K562 (cell line): ENCODE results near the gene ACADSB. TPM values are rescaled to one million over a fixed set of nuclear protein-coding genes. Genes with fewer than 3 reads are reported as not detected.

Experiments
- ATF2 ChIP-seq: sonication (generic); formaldehyde crosslinking; IDR thresholded peaks from 2 replicates; pipeline ENCODE4 v1.8.1; 2022; ENCODE audit warnings: missing genetic modification reagents
- CEBPG ChIP-seq, 3 experiments: fragments of 200-800 bp in 1 of 3; sonication (Bioruptor generic) in 1 of 3; sonication (generic) in 1 of 3; formaldehyde crosslinking in 1 of 3; IDR thresholded peaks in 2 of 3; conservative IDR thresholded peaks in 1 of 3; 2 replicates each; pipeline versions ENCODE4 v1.6.1 to v1.8.0; 2016 to 2022; ENCODE audit warnings: missing compliant biosample characterization in 2 of 3, missing genetic modification characterization in 2 of 3, mild to moderate bottlenecking in 1 of 3, missing genetic modification reagents in 1 of 3
- CXXC5 ChIP-seq: fragments of 250-450 bp; sonication (Bioruptor Pico); IDR thresholded peaks from 2 replicates; pipeline ENCODE4 v1.8.0; 2022; ENCODE audit warnings: inconsistent platforms, mild to moderate bottlenecking, moderate library complexity
- EWSR1 ChIP-seq: fragments of 450-650 bp; IDR thresholded peaks from 2 replicates; pipeline ENCODE4 v1.6.1; 2018; ENCODE audit warnings: borderline replicate concordance, mild to moderate bottlenecking, low read depth, moderate library complexity; ENCODE audit not compliant: partially characterized antibody
- FIP1L1 ChIP-seq: fragments of 200-400 bp; formaldehyde crosslinking; IDR thresholded peaks from 2 replicates; pipeline ENCODE4 v1.6.1; 2018; ENCODE audit warnings: mild to moderate bottlenecking, low read depth, low read length; ENCODE audit not compliant: poor library complexity, severe bottlenecking
- FOXK2 ChIP-seq, 2 experiments: fragments of 450-650 bp; IDR thresholded peaks in 1 of 2; conservative IDR thresholded peaks in 1 of 2; 2 replicates each; pipeline ENCODE4 v1.6.1; 2016; ENCODE audit warnings: low read depth in 2 of 2, mild to moderate bottlenecking in 1 of 2
- MAZ ChIP-seq, 2 experiments: fragments of 450-650 bp in 1 of 2; sonication (generic) in 1 of 2; formaldehyde crosslinking; IDR thresholded peaks in 1 of 2; conservative IDR thresholded peaks in 1 of 2; 2 replicates each; pipeline versions ENCODE4 v1.4.0 to v1.5.0; 2020; ENCODE audit warnings: mild to moderate bottlenecking in 1 of 2, missing genetic modification reagents in 1 of 2
- NCOA1 ChIP-seq: fragments of 450-650 bp; IDR thresholded peaks from 2 replicates; pipeline ENCODE4 v1.6.1; 2016; ENCODE audit warnings: low read depth
- NFYB ChIP-seq: IDR thresholded peaks from 2 replicates; pipeline ENCODE4 v1.6.1; 2011; ENCODE audit warnings: mild to moderate bottlenecking, moderate library complexity; ENCODE audit not compliant: insufficient read length; ENCODE audit errors: extremely low read depth
- POLR3A ChIP-seq: IDR thresholded peaks from 2 replicates; pipeline ENCODE4 v1.6.1; 2011; ENCODE audit warnings: borderline replicate concordance, mild to moderate bottlenecking, moderate library complexity; ENCODE audit not compliant: insufficient read length, insufficient read depth; ENCODE audit errors: extremely low read depth
- RB1 ChIP-seq: fragments of 450-650 bp; IDR thresholded peaks from 2 replicates; pipeline ENCODE4 v1.6.1; 2017; ENCODE audit warnings: low read depth, mild to moderate bottlenecking
- SIN3B ChIP-seq: fragments of 450-650 bp; IDR thresholded peaks from 2 replicates; pipeline ENCODE4 v1.6.1; 2017; ENCODE audit warnings: low read depth, mild to moderate bottlenecking, moderate library complexity
- STAT5A ChIP-seq: IDR thresholded peaks from 2 replicates; pipeline ENCODE4 v1.6.1; 2012; ENCODE audit warnings: low read length, inconsistent platforms, borderline replicate concordance
- TOE1 ChIP-seq, 2 experiments: fragments of 450-650 bp in 1 of 2; sonication (generic) in 1 of 2; formaldehyde crosslinking in 1 of 2; IDR thresholded peaks; 2 replicates each; pipeline versions ENCODE4 v1.7.1 to v1.8.0; 2016 to 2022; ENCODE audit warnings: borderline replicate concordance in 2 of 2, mild to moderate bottlenecking in 2 of 2, antibody characterized with exemption in 1 of 2, inconsistent platforms in 1 of 2, low read depth in 1 of 2, missing genetic modification reagents in 1 of 2, moderate library complexity in 1 of 2
- ZBTB33 ChIP-seq: sonication (generic); formaldehyde crosslinking; IDR thresholded peaks from 2 replicates; pipeline ENCODE4 v1.8.1; 2023; ENCODE audit warnings: mild to moderate bottlenecking, missing genetic modification reagents
- ZNF707 ChIP-seq: fragments of 250-450 bp; sonication (Bioruptor Pico); conservative IDR thresholded peaks from 2 replicates; pipeline ENCODE4 v1.8.0; 2022; ENCODE audit warnings: inconsistent platforms, mild to moderate bottlenecking, moderate library complexity
- polyA plus RNA-seq, 8 experiments: library from polyadenylated mRNA; depleted of rRNA in 4 of 8; stranded (reverse) in 5 of 8; unstranded in 3 of 8; fragments of >200 nt; fragmentation: Nextera tagmentation in 2 of 8; fragmentation: Illumina TruSeq in 1 of 8; extraction: Ambion mirVana in 2 of 8; extraction: Trizol in 1 of 8; gene quantifications; 2 replicates each; pipeline versions ENCODE4 v1.2.1 to v1.2.3, GENCODE V29; 2011 to 2014; ENCODE audit warnings: inconsistent platforms in 1 of 8, missing spikeins in 1 of 8
- total RNA-seq, 7 experiments: library from RNA; depleted of rRNA in 6 of 7; stranded (reverse); fragments of >200 nt in 6 of 7; fragmentation: Illumina TruSeq in 2 of 7; extraction: Trizol in 2 of 7; gene quantifications; 2 replicates each; pipeline versions ENCODE4 v1.2.1 to v1.2.3, GENCODE V29; 2011 to 2021; ENCODE audit warnings: low replicate concordance in 1 of 7
- TF ChIP-seq, protein P1 (sequence below): sonication (generic); formaldehyde crosslinking; IDR thresholded peaks from 2 replicates; pipeline ENCODE4 v1.8.0; 2023; ENCODE audit warnings: mild to moderate bottlenecking, missing genetic modification reagents

The ACADSB gene
- total and polyA plus RNA-seq, 9 of the 15 experiments (the other 6 are each of a cell fraction or from before 2014, with no cell fraction given) = 2.9 to 9.1 (median 5.8) TPM

- TF ChIP-seq EWSR1 = no peak
- peak; percentile 49; the same call in 1 of the 2 replicates for TF ChIP-seq NCOA1
- peak; percentile 69 for TF ChIP-seq FIP1L1
- TF ChIP-seq ZNF707 (CRISPR knock-in tag) = no peak
- peak; percentile 70 for TF ChIP-seq ZBTB33 (CRISPR knock-in tag)
- TF ChIP-seq FOXK2 (conservative IDR thresholded peaks at IDR 0.05 in 1 of 2, IDR thresholded peaks at IDR 0.05 in 1 of 2; ENCODE audit: low read depth in 2 of 2) = peak; percentile 62 to 75; a peak in 3 of 4 replicates
- TF ChIP-seq TOE1 (IDR thresholded peaks at IDR 0.05; ENCODE audit: borderline replicate concordance) = peak; percentile 66; the same call in 1 of the 2 replicates
- no peak for TF ChIP-seq TOE1 (CRISPR knock-in tag; IDR thresholded peaks at IDR 0.05; ENCODE audit: borderline replicate concordance, low read depth)
- TF ChIP-seq CEBPG (CRISPR knock-in tag; IDR thresholded peaks at IDR 0.05) = peak; percentile 51; the same call in 1 of the 2 replicates
- TF ChIP-seq CEBPG (tag; conservative IDR thresholded peaks at IDR 0.05 in 1 of 2, IDR thresholded peaks at IDR 0.05 in 1 of 2) = no peak
- no peak for TF ChIP-seq NFYB
- peak; percentile 50; the same call in 1 of the 2 replicates for TF ChIP-seq RB1
- TF ChIP-seq SIN3B = peak; percentile 94
- no peak for TF ChIP-seq POLR3A
- TF ChIP-seq, protein P1, sequence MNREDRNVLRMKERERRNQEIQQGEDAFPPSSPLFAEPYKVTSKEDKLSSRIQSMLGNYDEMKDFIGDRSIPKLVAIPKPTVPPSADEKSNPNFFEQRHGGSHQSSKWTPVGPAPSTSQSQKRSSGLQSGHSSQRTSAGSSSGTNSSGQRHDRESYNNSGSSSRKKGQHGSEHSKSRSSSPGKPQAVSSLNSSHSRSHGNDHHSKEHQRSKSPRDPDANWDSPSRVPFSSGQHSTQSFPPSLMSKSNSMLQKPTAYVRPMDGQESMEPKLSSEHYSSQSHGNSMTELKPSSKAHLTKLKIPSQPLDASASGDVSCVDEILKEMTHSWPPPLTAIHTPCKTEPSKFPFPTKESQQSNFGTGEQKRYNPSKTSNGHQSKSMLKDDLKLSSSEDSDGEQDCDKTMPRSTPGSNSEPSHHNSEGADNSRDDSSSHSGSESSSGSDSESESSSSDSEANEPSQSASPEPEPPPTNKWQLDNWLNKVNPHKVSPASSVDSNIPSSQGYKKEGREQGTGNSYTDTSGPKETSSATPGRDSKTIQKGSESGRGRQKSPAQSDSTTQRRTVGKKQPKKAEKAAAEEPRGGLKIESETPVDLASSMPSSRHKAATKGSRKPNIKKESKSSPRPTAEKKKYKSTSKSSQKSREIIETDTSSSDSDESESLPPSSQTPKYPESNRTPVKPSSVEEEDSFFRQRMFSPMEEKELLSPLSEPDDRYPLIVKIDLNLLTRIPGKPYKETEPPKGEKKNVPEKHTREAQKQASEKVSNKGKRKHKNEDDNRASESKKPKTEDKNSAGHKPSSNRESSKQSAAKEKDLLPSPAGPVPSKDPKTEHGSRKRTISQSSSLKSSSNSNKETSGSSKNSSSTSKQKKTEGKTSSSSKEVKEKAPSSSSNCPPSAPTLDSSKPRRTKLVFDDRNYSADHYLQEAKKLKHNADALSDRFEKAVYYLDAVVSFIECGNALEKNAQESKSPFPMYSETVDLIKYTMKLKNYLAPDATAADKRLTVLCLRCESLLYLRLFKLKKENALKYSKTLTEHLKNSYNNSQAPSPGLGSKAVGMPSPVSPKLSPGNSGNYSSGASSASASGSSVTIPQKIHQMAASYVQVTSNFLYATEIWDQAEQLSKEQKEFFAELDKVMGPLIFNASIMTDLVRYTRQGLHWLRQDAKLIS (CRISPR knock-in tag) = no peak
- TF ChIP-seq ATF2 (CRISPR knock-in tag) = peak; percentile 85; the same call in 1 of the 2 replicates
- peak; percentile 85 for TF ChIP-seq CXXC5 (CRISPR knock-in tag)
- TF ChIP-seq MAZ (CRISPR knock-in tag; conservative IDR thresholded peaks at IDR 0.05 in 1 of 2, IDR thresholded peaks at IDR 0.05 in 1 of 2) = peak; percentile 52 to 63; a peak in 1 of 4 replicates
- TF ChIP-seq STAT5A = no peak
Measured at GRCh38 chr10:122980209-122981065, 28.4 kb upstream of the ACADSB start, which contains the start of gene PSTK (continued).
